Hippocampal formation (tissue), 2 donors: Measurements from ENCODE around the gene EFNA3.

Experiments used
- DNase-seq, 2 donors: peaks; one replicate each; lab custom pipeline; 2025; lab: John Stamatoyannopoulos, UW

The EFNA3 gene

GRCh38 chr1:155078469-155079209, at the start of gene EFNA3:
TSS of gene EFNA3 (plus strand) at chr1:155078837. CDS start at chr1:155078942, 105 bp downstream.
- peak in 1 of 2 donors; percentile 35 for DNase-seq

- DNase-seq, result no peak
Observed at GRCh38 chr1:155029513-155030242, 49.0 kb upstream of the EFNA3 start.

GRCh38 chr1:155030243-155030795, 48.3 kb upstream of the EFNA3 start:
- DNase-seq, result no peak

GRCh38 chr1:155030899-155031298, 47.7 kb upstream of the EFNA3 start:
- DNase-seq, result no peak

DNA sequence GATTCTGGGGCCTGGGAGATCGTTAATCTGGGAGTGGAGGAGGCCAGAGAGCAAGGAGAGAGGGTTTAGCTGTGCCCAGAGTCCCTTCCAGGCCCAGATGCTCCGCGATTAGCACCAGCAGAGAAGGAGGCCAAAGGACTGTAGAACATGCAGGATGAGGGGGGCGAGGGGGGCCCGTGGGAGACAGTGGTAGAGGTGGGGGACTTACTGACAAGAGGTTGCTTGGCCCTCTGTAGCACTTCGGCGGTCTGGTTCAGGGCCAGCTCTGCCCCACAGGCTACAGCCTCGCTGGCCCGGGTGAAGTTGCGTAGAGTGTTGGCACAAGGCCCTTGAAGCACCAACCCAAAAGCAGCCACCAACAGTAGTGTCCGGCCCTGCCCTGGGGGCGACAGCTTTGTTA, 45.8 kb upstream of the EFNA3 start:
- no peak for DNase-seq

GRCh38 chr1:155033524-155033923, 45.1 kb upstream of the EFNA3 start, which contains the start of the genes DCST1 and DCST2:
TSS of gene DCST1 (plus strand) at chr1:155033824. CDS start at chr1:155034037, 213 bp downstream.
TSS of gene DCST2 (minus strand) at chr1:155033781. CDS start at chr1:155033701, 80 bp downstream.
- DNase-seq, result no peak

GRCh38 chr1:155034318-155035208, 44.1 kb upstream of the EFNA3 start:
- no peak for DNase-seq

- no peak for DNase-seq
Observed at GRCh38 chr1:155035936-155036335, 42.7 kb upstream of the EFNA3 start.

GRCh38 chr1:155037043-155037442, 41.6 kb upstream of the EFNA3 start:
- DNase-seq, result no peak

DNA sequence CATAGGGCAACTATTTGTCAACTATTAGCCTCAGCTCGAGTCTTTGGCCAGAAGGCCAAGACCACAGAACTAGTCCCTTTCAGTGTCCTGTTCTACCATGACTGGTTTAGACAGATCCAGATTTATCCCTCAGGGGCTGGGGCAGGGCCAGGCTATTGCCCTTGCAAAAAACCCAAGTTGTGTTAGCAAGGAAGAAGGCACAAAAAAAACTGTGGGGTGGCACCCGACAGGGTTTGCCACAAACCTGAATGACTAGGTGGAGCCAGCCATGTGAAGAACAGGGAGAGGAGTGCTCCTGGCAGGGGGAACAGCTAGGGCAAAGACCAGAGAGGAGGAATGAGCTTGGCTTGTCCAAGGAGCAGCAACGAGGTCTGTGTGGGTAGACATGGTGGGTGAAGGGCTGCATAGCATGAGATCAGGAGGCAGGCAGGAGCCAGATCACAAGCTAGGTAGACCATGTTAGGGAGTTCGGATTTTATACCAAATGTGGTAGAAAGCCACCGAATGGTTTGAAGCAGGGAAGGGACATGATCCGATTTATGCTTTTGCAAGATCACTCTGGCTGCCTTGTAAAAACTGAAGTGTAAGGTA, 40.7 kb upstream of the EFNA3 start:
- no peak for DNase-seq

- no peak for DNase-seq
Observed at GRCh38 chr1:155038602-155039307, 39.9 kb upstream of the EFNA3 start.

DNA sequence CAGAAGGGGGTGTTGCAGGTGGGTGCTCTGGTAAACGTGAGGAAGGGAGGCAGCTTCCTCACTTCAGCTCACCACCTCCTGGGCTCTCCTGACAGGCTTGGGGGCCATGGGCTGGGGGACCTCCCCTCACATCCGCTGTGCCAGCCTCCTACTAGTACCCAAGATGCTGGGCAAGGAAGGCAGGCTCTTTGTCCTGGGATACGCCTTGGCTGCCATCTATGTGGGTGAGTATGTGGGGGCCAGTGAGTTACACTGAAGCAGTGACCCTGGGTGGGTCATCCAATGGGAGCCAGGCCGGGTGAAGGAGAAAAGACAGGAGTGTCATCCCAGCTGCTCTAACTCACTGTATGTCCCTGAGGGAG, 39.3 kb upstream of the EFNA3 start:
- no peak for DNase-seq

DNA sequence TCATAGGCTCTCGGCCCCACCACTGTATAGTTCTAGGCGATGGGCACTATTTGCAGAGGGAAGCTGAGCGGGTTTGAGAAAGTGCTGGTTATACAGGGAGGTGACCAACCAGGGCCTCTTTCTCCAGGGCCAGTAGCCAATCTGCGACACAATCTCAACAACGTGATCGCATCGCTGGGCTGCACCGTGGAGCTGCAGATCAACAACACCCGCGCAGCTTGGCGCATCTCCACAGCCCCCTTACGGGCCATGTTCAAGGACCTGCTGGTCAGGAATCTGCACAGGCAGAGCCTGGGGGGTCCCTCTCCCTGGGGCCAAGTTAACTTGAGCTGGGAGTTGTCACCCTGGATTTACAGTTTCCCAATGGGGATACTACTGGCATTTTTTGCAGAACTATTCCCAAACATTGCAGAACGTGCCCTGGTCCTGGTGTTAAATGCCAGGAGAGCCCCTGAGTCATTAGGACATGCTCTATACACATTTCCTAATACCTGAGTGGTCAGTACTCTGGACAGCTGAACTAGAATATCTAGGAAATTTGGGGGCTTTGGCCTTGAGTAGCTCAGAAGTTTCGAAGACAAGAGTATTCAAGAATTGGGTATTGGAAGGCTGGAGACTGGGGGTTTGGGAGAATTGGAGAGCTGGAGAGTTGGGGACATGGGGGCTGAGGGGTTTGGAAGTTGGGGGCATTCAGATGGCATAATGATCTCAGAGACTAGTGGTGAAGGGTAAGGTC, 38.1 kb upstream of the EFNA3 start:
- DNase-seq, result no peak

- no peak for DNase-seq
Observed at GRCh38 chr1:155042789-155043188, 35.8 kb upstream of the EFNA3 start.

DNA sequence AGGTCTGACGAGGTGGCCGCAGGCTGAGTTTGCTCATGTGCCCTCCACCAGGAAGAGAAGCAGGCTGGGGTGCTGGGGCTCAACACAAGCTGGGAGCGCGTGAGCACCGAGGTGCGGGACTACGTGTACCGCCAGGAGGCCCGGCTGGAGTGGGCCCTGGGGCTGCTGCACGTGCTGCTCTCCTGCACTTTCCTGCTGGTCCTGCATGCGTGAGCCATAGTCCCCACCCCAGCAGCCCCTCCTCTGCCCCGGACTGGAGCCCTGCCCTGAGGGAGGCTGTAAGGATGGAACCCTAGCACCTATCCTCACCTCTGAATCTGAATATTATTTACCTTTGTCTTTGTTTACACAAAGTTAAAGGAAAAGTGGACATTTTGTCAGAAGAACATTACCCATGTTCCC, 35.3 kb upstream of the EFNA3 start:
- DNase-seq, result no peak

- no peak for DNase-seq
Observed at GRCh38 chr1:155043793-155044192, 34.8 kb upstream of the EFNA3 start.

DNA sequence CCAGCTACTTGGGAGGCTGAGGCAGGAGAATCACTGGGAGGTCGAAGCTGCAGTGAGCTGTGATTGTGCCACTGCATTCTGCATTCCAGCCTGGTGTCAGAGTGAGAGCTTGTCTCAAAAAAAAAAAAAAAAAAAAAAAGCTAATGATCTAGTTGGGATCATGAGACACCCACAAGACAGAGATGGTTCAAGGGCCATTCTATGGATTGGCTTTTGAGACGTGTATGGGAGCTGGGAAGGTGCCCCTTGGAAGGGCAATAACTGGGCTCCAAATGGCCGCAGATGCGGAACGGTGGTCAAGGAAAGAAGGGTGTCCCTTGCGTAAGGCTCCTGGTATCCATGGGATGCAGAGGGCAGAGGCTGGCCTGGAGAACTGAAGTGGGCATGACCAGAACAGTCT, 34.3 kb upstream of the EFNA3 start:
- DNase-seq, result no peak

- peak; percentile 64 to 70 for DNase-seq
Observed at GRCh38 chr1:155044812-155045657, 33.6 kb upstream of the EFNA3 start.
